ENCODE results near the gene AFMID. TPM values are rescaled to one million over a fixed set of nuclear protein-coding genes. Genes with fewer than 3 reads are reported as not detected.

AFMID gene
- total and polyA plus RNA-seq, 8 donors, result 30.7 to 53.7 (median 34.0) TPM

DNA sequence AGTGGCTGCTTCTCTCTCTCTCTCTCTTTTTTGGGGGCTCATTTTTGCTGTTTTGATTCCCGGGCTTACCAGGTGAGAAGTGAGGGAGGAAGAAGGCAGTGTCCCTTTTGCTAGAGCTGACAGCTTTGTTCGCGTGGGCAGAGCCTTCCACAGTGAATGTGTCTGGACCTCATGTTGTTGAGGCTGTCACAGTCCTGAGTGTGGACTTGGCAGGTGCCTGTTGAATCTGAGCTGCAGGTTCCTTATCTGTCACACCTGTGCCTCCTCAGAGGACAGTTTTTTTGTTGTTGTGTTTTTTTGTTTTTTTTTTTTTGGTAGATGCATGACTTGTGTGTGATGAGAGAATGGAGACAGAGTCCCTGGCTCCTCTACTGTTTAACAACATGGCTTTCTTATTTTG is 36.6 kb downstream of the AFMID start:
- ATAC-seq (no peak), FAIRE-seq (no peak), DNase-seq (no peak)
- no peaks in the 10 kb centered on the region for H3K9me3 ChIP-seq
- no peak overlapping the region for H3K27ac ChIP-seq
- no peak overlapping the region for H3K4me3 ChIP-seq
- H3K4me1 ChIP-seq, result no peaks in the 10 kb centered on the region
- no peaks in the 10 kb centered on the region for H3K27me3 ChIP-seq
- TF ChIP-seq, protein P1, sequence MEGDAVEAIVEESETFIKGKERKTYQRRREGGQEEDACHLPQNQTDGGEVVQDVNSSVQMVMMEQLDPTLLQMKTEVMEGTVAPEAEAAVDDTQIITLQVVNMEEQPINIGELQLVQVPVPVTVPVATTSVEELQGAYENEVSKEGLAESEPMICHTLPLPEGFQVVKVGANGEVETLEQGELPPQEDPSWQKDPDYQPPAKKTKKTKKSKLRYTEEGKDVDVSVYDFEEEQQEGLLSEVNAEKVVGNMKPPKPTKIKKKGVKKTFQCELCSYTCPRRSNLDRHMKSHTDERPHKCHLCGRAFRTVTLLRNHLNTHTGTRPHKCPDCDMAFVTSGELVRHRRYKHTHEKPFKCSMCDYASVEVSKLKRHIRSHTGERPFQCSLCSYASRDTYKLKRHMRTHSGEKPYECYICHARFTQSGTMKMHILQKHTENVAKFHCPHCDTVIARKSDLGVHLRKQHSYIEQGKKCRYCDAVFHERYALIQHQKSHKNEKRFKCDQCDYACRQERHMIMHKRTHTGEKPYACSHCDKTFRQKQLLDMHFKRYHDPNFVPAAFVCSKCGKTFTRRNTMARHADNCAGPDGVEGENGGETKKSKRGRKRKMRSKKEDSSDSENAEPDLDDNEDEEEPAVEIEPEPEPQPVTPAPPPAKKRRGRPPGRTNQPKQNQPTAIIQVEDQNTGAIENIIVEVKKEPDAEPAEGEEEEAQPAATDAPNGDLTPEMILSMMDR (IDR thresholded peaks at IDR 0.05), result no peak
- 85 to 86% methylated on average over 3 of the region's 3 CpGs for WGBS, 2 donors
- no peaks in the 10 kb centered on the region for H3K36me3 ChIP-seq
- intact Hi-C loops (cut with DNase I), result no loop called here

DNA sequence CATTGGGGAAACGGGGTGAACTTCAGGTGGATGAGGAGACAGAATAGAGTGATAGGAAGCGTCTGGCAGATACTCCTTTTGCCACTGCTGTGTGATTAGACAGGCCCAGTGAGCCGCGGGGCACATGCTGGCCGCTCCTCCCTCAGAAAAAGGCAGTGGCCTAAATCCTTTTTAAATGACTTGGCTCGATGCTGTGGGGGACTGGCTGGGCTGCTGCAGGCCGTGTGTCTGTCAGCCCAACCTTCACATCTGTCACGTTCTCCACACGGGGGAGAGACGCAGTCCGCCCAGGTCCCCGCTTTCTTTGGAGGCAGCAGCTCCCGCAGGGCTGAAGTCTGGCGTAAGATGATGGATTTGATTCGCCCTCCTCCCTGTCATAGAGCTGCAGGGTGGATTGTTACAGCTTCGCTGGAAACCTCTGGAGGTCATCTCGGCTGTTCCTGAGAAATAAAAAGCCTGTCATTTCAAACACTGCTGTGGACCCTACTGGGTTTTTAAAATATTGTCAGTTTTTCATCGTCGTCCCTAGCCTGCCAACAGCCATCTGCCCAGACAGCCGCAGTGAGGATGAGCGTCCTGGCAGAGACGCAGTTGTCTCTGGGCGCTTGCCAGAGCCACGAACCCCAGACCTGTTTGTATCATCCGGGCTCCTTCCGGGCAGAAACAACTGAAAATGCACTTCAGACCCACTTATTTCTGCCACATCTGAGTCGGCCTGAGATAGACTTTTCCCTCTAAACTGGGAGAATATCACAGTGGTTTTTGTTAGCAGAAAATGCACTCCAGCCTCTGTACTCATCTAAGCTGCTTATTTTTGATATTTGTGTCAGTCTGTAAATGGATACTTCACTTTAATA is 37.3 kb downstream of the AFMID start:
- Histone ChIP-seq H3K9me3 (no peaks in the 10 kb centered on the region), H3K4me3 (no peak overlapping the region), H3K27me3 (no peaks in the 10 kb centered on the region), H3K27ac (no peak overlapping the region), H3K36me3 (no peaks in the 10 kb centered on the region), H3K4me1 (no peaks in the 10 kb centered on the region)
- FAIRE-seq (no peak), DNase-seq (no peak), ATAC-seq (no peak)
- TF ChIP-seq, protein P1 (IDR thresholded peaks at IDR 0.05), result no peak
- intact Hi-C loops (cut with DNase I), result no loop called here
- 86 to 87% methylated on average over 27 of the region's 27 CpGs for WGBS, 2 donors

DNA sequence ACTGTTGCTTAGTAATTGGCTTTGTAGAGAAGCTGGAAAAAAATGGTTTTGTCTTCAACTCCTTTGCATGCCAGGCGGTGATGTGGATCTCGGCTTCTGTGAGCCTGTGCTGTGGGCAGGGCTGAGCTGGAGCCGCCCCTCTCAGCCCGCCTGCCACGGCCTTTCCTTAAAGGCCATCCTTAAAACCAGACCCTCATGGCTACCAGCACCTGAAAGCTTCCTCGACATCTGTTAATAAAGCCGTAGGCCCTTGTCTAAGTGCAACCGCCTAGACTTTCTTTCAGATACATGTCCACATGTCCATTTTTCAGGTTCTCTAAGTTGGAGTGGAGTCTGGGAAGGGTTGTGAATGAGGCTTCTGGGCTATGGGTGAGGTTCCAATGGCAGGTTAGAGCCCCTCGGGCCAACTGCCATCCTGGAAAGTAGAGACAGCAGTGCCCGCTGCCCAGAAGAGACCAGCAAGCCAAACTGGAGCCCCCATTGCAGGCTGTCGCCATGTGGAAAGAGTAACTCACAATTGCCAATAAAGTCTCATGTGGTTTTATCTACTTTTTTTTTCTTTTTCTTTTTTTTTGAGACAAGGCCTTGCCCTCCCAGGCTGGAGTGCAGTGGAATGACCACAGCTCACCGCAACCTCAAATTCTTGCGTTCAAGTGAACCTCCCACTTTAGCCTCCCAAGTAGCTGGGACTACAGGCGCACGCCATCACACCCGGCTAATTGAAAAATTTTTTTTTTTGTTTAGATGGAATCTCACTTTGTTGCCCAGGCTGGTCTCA is 38.1 kb downstream of the AFMID start:
- no peak for ATAC-seq
- TF ChIP-seq, protein P1 (IDR thresholded peaks at IDR 0.05), result no peak
- intact Hi-C loops (cut with DNase I), result no loop called here
- Histone ChIP-seq H3K27me3 (no peaks in the 10 kb centered on the region), H3K27ac (no peak overlapping the region), H3K4me3 (no peak overlapping the region), H3K4me1 (no peaks in the 10 kb centered on the region), H3K36me3 (no peaks in the 10 kb centered on the region), H3K9me3 (no peaks in the 10 kb centered on the region)
- 94 to 97% methylated on average over 16 of the region's 16 CpGs for WGBS, 2 donors
- no peak for DNase-seq
- no peak for FAIRE-seq

GRCh38 chr17:78226055-78226758 is 39.0 kb downstream of the AFMID start:
- H3K4me1 ChIP-seq, result no peaks in the 10 kb centered on the region
- DNase-seq, result no peak
- intact Hi-C loops (cut with DNase I), result no loop called here
- no peaks in the 10 kb centered on the region for H3K9me3 ChIP-seq
- peaks cover 0 to 8% (median 0%) of the 10 kb centered on the region in 4 donors for H3K27me3 ChIP-seq
- TF ChIP-seq, protein P1 (IDR thresholded peaks at IDR 0.05), result no peak
- 78 to 79% methylated on average over 12 of the region's 12 CpGs for WGBS, 2 donors
- no peak overlapping the region for H3K4me3 ChIP-seq
- no peak for ATAC-seq
- FAIRE-seq, result no peak
- H3K27ac ChIP-seq, result no peak overlapping the region
- H3K36me3 ChIP-seq, result no peaks in the 10 kb centered on the region
